ENCODE measurements around the gene DCTN3.

Gene DCTN3

GRCh38 chr9:34592895-34593601 is 27.2 kb downstream of the DCTN3 start:
- H3K4me3 ChIP-seq (ENCODE audit: low read depth, low read length): no peak overlapping the region

GRCh38 chr9:34591917-34592866 is 28.1 kb downstream of the DCTN3 start:
- TF ChIP-seq CTCF (IDR thresholded peaks at IDR 0.05; ENCODE audit: low read depth, low read length): no peak; the same call in 1 of the 2 replicates
- H3K4me3 ChIP-seq (ENCODE audit: low read depth, low read length): no peak overlapping the region

More at GRCh38 chr9:34592895-34593601, 27.2 kb downstream of the DCTN3 start:
- TF ChIP-seq CTCF (IDR thresholded peaks at IDR 0.05; ENCODE audit: low read depth, low read length): no peak

- H3K4me3 ChIP-seq (ENCODE audit: low read depth, low read length): no peak overlapping the region
- peak; percentile 85 for TF ChIP-seq CTCF (IDR thresholded peaks at IDR 0.05; ENCODE audit: low read depth, low read length)
Observed at GRCh38 chr9:34591248-34591916, 28.9 kb downstream of the DCTN3 start.

GRCh38 chr9:34590381-34591247 is 29.7 kb downstream of the DCTN3 start:
- TF ChIP-seq CTCF (IDR thresholded peaks at IDR 0.05; ENCODE audit: low read depth, low read length): no peak
- no peak overlapping the region for H3K4me3 ChIP-seq (ENCODE audit: low read depth, low read length)

GRCh38 chr9:34589636-34590380 is 30.5 kb downstream of the DCTN3 start, which contains the start of gene CNTFR:
TSS of gene CNTFR (minus strand) at chr9:34589724. CDS start at chr9:34568981, 20,743 bp downstream.
- H3K4me3 ChIP-seq (ENCODE audit: low read depth, low read length): no peak within 1 kb of the TSS
- TF ChIP-seq CTCF (IDR thresholded peaks at IDR 0.05; ENCODE audit: low read depth, low read length): no peak
